Esophagus (tissue), 2 donors: Measurements from ENCODE around the gene TMEM8B. TPM values are rescaled to one million over a fixed set of nuclear protein-coding genes. Genes with fewer than 3 reads are reported as not detected.
A peak's percentile ranks its signal among the peaks of the same experiment; 100 is the strongest.

ENCODE experiments used
- H3K27ac ChIP-seq, 2 donors: one replicate each; pipeline ENCODE4 v1.5.1; 2013; ENCODE audit warnings: low read depth in 2 of 2, mild to moderate bottlenecking in 2 of 2, inconsistent platforms in 1 of 2, low read length in 1 of 2, moderate library complexity in 1 of 2
- H3K27me3 ChIP-seq, 2 donors: one replicate each; pipeline ENCODE4 v1.6.1; 2013; ENCODE audit warnings: low read length in 2 of 2, control low read depth in 1 of 2, mild to moderate bottlenecking in 1 of 2; ENCODE audit not compliant: insufficient read depth in 2 of 2, control insufficient read depth in 1 of 2
- H3K36me3 ChIP-seq, 2 donors: one replicate each; pipeline ENCODE4 v1.6.1; 2013; ENCODE audit warnings: low read length in 1 of 2; ENCODE audit not compliant: control insufficient read depth in 2 of 2, insufficient read depth in 2 of 2
- H3K4me1 ChIP-seq, 2 donors: one replicate each; pipeline ENCODE4 v1.6.1; 2013; ENCODE audit warnings: low read length in 1 of 2; ENCODE audit not compliant: control insufficient read depth in 2 of 2, insufficient read depth in 2 of 2
- H3K4me3 ChIP-seq, 2 donors: one replicate each; pipeline ENCODE4 v1.5.1; 2013; ENCODE audit warnings: low read length in 2 of 2, mild to moderate bottlenecking in 2 of 2, low read depth in 1 of 2, moderate library complexity in 1 of 2
- H3K9me3 ChIP-seq, 2 donors: one replicate each; pipeline ENCODE4 v1.6.1; 2013; ENCODE audit warnings: mild to moderate bottlenecking in 2 of 2, low read depth in 1 of 2, low read length in 1 of 2, moderate library complexity in 1 of 2; ENCODE audit not compliant: control insufficient read depth in 2 of 2, insufficient read depth in 1 of 2
- WGBS, 2 donors: extraction: QIAGEN DNeasy Blood & Tissue Kit; methylation state at CpG; one replicate each; pipeline ENCODE4 v1.1.7; 2013; 5-methylcytosine and 5-hydroxymethylcytosine counted together
- polyA plus RNA-seq, 2 donors: library from polyadenylated mRNA; stranded (reverse); fragments of 200-250 nt; gene quantifications; one replicate each; pipeline ENCODE4 v1.2.3, GENCODE V29; 2013
- donor health status: healthy with polysubstance abuse.
- donor health status: Bipolar disorder and iron deficiency.

Gene TMEM8B
- polyA plus RNA-seq, 2 donors, result 2.2 to 3.0 TPM

- Histone ChIP-seq H3K4me1 (peaks cover 3% of the 10 kb centered on the region in 2 donors), H3K4me3 (no peak overlapping the region), H3K27ac (no peak overlapping the region), H3K9me3 (no peaks in the 10 kb centered on the region), H3K36me3 (peaks cover 3 to 4% of the 10 kb centered on the region in 2 donors), H3K27me3 (no peaks in the 10 kb centered on the region)
- WGBS, 2 donors, result 89 to 91% methylated on average over 7 of the region's 7 CpGs
Observed at GRCh38 chr9:35810122-35810521, 18.9 kb upstream of the TMEM8B start.

DNA sequence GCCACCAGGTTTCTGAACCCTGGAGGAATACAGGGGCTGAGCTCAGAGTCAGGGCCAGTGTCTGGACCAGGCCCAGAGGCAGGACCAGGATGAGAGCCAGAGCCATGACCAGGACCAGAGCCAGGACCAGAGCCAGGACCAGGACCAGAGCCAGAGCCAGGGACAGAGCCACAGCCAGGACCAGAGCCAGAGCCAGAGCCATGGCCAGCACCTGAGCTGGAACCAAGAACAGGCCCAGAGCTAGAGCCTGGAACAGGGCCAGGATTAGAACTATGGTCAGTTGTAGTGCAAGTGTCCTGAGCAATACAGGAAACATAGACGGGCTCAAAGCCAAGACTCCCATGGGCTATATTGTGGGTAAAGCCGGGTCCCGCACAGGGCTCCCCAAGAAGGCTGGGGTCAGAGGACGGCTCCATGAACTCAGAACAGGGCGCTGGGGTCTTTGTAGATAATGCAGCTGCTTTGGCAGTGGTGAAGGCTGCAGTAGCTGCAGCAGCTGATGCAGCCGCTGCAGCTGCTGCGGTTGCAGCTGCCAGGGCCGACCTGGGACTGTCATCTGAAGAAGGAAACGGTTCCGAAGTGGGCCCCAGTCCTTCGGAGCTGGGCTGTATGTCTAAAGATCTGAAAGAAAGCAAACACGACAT lies 17.5 kb upstream of the TMEM8B start:
- Histone ChIP-seq H3K9me3 (no peaks in the 10 kb centered on the region), H3K27me3 (no peaks in the 10 kb centered on the region), H3K27ac (no peak overlapping the region), H3K4me3 (peak overlapping the region; percentile 5 to 25), H3K36me3 (peaks cover under 1 to 3% of the 10 kb centered on the region in 2 donors), H3K4me1 (peaks cover 3% of the 10 kb centered on the region in 2 donors)
- 12% methylated on average over 12 of the region's 12 CpGs for WGBS, 2 donors

DNA sequence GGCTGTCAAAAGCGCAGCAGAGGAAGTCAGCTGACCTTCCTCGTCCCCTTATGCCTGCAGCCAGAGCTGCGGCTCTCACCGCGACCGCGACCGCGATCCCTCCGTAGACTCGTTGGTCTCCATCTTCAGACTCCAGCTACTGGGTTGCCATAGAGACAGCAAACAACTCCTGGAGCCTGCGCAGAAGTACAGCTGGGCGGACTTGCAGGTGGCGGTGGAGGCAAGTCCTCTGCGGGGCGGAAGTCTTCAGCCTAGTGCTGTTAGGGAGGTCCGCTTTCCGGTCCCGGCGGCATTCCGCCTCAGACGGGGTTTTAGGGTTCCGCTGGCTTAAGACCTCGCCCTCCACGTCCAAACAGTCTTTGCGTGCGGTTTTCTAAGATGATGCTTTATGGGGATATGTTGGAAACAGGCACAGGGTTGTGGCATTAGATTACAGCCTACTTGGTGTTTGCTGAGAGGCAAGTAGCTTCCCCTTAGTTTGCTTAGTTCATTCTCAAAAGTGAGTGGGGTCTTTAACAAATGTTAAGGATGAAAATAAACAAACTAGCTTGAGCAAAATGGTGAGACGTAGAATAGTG lies 16.9 kb upstream of the TMEM8B start, which contains the start of gene SPAG8:
TSS of gene SPAG8 (minus strand) at position 238 of the 578 bp plus-strand sequence. CDS start at position 123, 115 bp downstream.
- WGBS, 2 donors, result 1 to 2% methylated on average over 28 of the region's 28 CpGs
- Histone ChIP-seq H3K4me3 (peak within 1 kb of the TSS; percentile 14 to 25), H3K27me3 (no peaks in the 10 kb centered on the region), H3K9me3 (no peaks in the 10 kb centered on the region), H3K36me3 (peaks cover 0 to 3% of the 10 kb centered on the region in 2 donors), H3K27ac (peak within 1 kb of the TSS; percentile 25 to 72), H3K4me1 (peaks cover 3% of the 10 kb centered on the region in 2 donors)

DNA sequence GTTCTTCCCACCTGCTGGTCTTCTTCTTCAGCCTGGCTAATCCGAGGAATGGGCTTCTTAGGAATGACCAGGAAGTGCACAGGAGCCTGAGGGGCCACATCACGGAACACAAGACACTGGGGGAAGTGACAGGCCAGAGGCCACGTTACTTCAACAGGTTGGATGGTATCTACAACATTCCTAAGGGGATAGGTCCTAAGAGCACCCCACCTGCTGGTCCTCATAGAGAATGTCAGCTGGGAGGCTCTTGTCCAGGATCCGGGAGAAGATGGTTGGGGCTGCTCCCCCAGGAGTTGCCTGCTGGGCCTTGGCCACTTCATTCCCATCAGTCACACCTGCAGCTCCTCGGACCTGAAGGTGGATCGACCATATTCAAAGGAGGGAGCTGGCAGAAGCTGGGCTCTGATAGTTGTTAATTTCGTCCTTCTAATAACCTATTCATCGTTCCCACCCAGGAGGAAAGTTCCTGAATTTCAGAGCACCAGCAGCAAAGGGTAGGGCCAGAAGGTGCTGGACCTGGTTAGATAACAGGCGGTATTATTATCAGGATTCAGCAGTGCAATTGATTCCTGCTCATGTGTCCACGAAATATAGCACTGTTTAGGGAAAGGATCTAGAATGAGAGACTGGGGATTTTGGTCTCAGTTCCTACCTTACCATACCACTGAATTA lies 15.5 kb upstream of the TMEM8B start:
- 71 to 84% methylated on average over 10 of the region's 10 CpGs for WGBS, 2 donors
- Histone ChIP-seq H3K27me3 (no peaks in the 10 kb centered on the region), H3K4me3 (no peak overlapping the region), H3K36me3 (peaks cover 0 to 3% of the 10 kb centered on the region in 2 donors), H3K4me1 (peaks cover 3% of the 10 kb centered on the region in 2 donors), H3K27ac (peak overlapping the region in 1 of 2 donors; percentile 34), H3K9me3 (no peaks in the 10 kb centered on the region)

DNA sequence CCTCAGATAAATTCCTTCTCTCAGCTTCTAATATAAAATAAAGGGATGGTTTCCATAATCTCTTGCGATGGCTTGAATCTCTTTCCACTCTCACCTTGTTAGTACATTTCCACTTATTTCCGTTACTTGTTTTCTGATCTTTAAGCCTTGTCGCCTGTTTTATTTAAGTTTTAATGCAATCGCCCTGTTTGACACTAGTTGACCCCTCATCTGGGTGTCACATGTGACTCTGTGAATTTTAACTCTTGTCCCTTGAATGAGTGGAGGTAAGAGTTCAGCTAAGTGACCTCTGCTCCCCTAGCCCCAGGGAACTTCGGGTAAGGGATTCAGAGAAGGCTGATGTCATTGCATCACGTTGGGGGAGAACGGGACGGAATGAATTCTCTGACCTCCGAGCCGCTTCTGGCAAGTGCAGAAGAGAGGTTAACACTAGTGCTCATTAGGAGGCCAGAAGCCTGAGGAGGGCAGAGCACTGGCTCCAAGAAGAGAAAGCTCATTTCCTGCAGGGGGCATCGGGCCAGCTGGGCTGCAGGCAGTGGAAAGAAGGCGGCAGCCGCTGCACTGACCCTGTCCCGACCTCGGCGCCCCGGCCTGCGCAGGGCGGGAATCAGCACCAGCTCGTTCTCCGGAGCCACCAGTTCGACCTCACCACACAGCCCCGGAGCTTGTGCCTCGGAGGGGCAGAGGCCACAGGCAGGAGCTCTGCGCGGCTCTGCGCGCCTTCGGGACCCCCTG lies 14.8 kb upstream of the TMEM8B start:
- no peaks in the 10 kb centered on the region for H3K27me3 ChIP-seq
- H3K36me3 ChIP-seq, result peaks cover 0 to 3% of the 10 kb centered on the region in 2 donors
- WGBS, 2 donors, result 6 to 7% methylated on average over 29 of the region's 29 CpGs
- peak overlapping the region; percentile 83 to 84 for H3K4me3 ChIP-seq
- peaks cover 3% of the 10 kb centered on the region in 2 donors for H3K4me1 ChIP-seq
- no peaks in the 10 kb centered on the region for H3K9me3 ChIP-seq
- H3K27ac ChIP-seq, result peak overlapping the region; percentile 93 to 98

GRCh38 chr9:35814841-35815543 lies 14.0 kb upstream of the TMEM8B start, which contains the start of gene HINT2:
Gene HINT2, minus strand, starts transcription at chr9:35815042. Its CDS starts 63 bp downstream, at chr9:35814979.
- Histone ChIP-seq H3K36me3 (peaks cover 0 to 3% of the 10 kb centered on the region in 2 donors), H3K9me3 (no peaks in the 10 kb centered on the region), H3K4me1 (peaks cover 3% of the 10 kb centered on the region in 2 donors), H3K4me3 (peak within 1 kb of the TSS; percentile 83 to 84), H3K27me3 (no peaks in the 10 kb centered on the region), H3K27ac (peak within 1 kb of the TSS; percentile 93 to 98)
- WGBS, 2 donors, result 0 to 1% methylated on average over 49 to 52 of the region's 52 CpGs

GRCh38 chr9:35816708-35817107 lies 12.3 kb upstream of the TMEM8B start:
- Histone ChIP-seq H3K36me3 (no peaks in the 10 kb centered on the region), H3K9me3 (no peaks in the 10 kb centered on the region), H3K4me3 (no peak overlapping the region), H3K4me1 (peaks cover under 1 to 3% of the 10 kb centered on the region in 2 donors), H3K27me3 (no peaks in the 10 kb centered on the region), H3K27ac (no peak overlapping the region)
- WGBS, 2 donors, result 77 to 81% methylated on average over 1 of the region's 1 CpG

DNA sequence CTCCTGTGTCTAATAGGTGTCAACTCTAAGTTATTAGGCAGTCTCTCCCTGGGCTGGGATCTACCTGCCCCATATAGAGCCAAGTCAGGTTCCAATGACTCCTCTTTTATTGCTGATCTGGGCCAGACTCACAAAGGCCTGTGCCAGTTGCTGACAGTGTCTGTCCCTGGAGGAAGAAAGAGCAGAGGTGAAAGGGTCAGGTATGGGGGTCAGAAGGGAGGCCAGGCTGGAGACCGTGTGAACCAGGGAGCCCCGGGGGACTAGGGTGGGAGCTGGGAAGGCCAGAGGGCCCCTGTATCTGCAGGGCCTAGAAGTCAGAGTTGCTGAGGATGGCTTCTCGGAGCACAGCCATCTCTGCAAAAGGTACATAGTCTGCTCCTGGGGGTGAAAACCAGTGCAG lies 10.7 kb upstream of the TMEM8B start:
- no peaks in the 10 kb centered on the region for H3K27me3 ChIP-seq
- H3K36me3 ChIP-seq, result no peaks in the 10 kb centered on the region
- 83 to 92% methylated on average over 3 of the region's 3 CpGs for WGBS, 2 donors
- H3K27ac ChIP-seq, result no peak overlapping the region
- H3K4me1 ChIP-seq, result peaks cover 0 to 3% of the 10 kb centered on the region in 2 donors
- no peaks in the 10 kb centered on the region for H3K9me3 ChIP-seq
- no peak overlapping the region for H3K4me3 ChIP-seq

- Histone ChIP-seq H3K4me3 (no peak overlapping the region), H3K27ac (no peak overlapping the region), H3K4me1 (no peaks in the 10 kb centered on the region), H3K9me3 (no peaks in the 10 kb centered on the region), H3K27me3 (no peaks in the 10 kb centered on the region), H3K36me3 (no peaks in the 10 kb centered on the region)
Observed at GRCh38 chr9:35820076-35820475, 9.0 kb upstream of the TMEM8B start.
